SKM-1 treated with dmso at 0.1 percent for 144 hours (cell line): Measurements from ENCODE around the gene CUX1.
"Not testable (repeated sequence)": the region's sequence is repeated elsewhere in the genome, so short reads cannot be mapped to it uniquely, and the experiment has no call there.

Experiments
- DNase-seq: peaks from one replicate; lab custom pipeline; 2025; ENCODE audit not compliant: unreplicated experiment; lab: John Stamatoyannopoulos, UW

The CUX1 gene

GRCh38 chr7:101869026-101869900 lies 51.8 kb downstream of the CUX1 start:
- no peak for DNase-seq

- no peak for DNase-seq
Observed at GRCh38 chr7:101869901-101870290, 52.5 kb downstream of the CUX1 start.

- DNase-seq = no peak
Observed at GRCh38 chr7:101870361-101871062, 53.1 kb downstream of the CUX1 start.

GRCh38 chr7:101871351-101871750 lies 53.9 kb downstream of the CUX1 start:
- DNase-seq = no peak

GRCh38 chr7:101874028-101874427 lies 56.6 kb downstream of the CUX1 start:
- DNase-seq = no peak

GRCh38 chr7:101875283-101875846 lies 57.9 kb downstream of the CUX1 start:
- DNase-seq = no peak

- DNase-seq = no peak
Observed at GRCh38 chr7:101877882-101878591, 60.6 kb downstream of the CUX1 start.

GRCh38 chr7:101878938-101879337 lies 61.5 kb downstream of the CUX1 start:
- no peak for DNase-seq

GRCh38 chr7:101879565-101879964 lies 62.1 kb downstream of the CUX1 start:
- DNase-seq = no peak

GRCh38 chr7:101880282-101881054 lies 63.0 kb downstream of the CUX1 start:
- no peak for DNase-seq

GRCh38 chr7:101882005-101882421 lies 64.6 kb downstream of the CUX1 start:
- no peak for DNase-seq

- peak; percentile 38 for DNase-seq
Observed at GRCh38 chr7:101882595-101883564, 65.5 kb downstream of the CUX1 start.

- no peak for DNase-seq
Observed at GRCh38 chr7:101884671-101885596, 67.5 kb downstream of the CUX1 start.

GRCh38 chr7:101885597-101885955 lies 68.2 kb downstream of the CUX1 start:
- no peak for DNase-seq

- DNase-seq = not testable (repeated sequence)
Observed at GRCh38 chr7:101887352-101887751, 69.9 kb downstream of the CUX1 start.

GRCh38 chr7:101888564-101888963 lies 71.1 kb downstream of the CUX1 start:
- DNase-seq = not testable (repeated sequence)

GRCh38 chr7:101890749-101891523 lies 73.5 kb downstream of the CUX1 start:
- DNase-seq = no peak
